ENCODE results near the gene TRPV5. TPM values are rescaled to one million over a fixed set of nuclear protein-coding genes. Genes with fewer than 3 reads are reported as not detected.

The TRPV5 gene
- total and polyA plus RNA-seq, 2 of the 4 experiments (the other 2 are of a cell fraction) = not detected

DNA sequence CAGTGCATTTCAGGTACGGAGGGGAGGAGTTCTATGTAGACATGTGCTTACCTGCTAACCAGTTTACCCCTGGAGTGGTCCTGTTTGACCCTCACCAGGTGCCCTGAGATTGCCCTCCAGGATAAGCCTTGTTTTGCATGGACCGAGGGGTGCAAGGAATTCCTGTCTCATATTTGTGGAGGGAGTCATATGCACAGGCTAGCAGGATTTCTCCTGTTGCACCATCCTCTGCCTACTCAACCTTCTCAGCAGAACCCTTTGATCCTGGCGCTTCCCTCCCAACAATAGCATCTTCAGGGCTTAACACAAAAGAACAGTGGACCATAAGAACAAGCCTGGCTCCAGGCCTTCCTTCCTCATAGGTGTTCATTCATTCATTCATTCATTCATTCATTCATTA lies 55.2 kb downstream of the TRPV5 start:
- TF ChIP-seq, protein P1, sequence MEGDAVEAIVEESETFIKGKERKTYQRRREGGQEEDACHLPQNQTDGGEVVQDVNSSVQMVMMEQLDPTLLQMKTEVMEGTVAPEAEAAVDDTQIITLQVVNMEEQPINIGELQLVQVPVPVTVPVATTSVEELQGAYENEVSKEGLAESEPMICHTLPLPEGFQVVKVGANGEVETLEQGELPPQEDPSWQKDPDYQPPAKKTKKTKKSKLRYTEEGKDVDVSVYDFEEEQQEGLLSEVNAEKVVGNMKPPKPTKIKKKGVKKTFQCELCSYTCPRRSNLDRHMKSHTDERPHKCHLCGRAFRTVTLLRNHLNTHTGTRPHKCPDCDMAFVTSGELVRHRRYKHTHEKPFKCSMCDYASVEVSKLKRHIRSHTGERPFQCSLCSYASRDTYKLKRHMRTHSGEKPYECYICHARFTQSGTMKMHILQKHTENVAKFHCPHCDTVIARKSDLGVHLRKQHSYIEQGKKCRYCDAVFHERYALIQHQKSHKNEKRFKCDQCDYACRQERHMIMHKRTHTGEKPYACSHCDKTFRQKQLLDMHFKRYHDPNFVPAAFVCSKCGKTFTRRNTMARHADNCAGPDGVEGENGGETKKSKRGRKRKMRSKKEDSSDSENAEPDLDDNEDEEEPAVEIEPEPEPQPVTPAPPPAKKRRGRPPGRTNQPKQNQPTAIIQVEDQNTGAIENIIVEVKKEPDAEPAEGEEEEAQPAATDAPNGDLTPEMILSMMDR (conservative IDR thresholded peaks at IDR 0.05; ENCODE audit: low read depth, low read length) = no peak
- TF ChIP-seq POLR2A (IDR thresholded peaks at IDR 0.05; ENCODE audit: low read depth, low read length) (no peak), ELK1 (IDR thresholded peaks at IDR 0.05; ENCODE audit: borderline replicate concordance, low read depth, low read length) (no peak), BHLHE40 (IDR thresholded peaks at IDR 0.05; ENCODE audit: low read depth, low read length) (no peak), MAZ (IDR thresholded peaks at IDR 0.05; ENCODE audit: borderline replicate concordance, low read depth, low read length) (no peak), RAD21 (IDR thresholded peaks at IDR 0.05; ENCODE audit: low read length) (no peak), RFX5 (IDR thresholded peaks at IDR 0.05; ENCODE audit: low read depth, low read length) (no peak), MXI1 (IDR thresholded peaks at IDR 0.05; ENCODE audit: borderline replicate concordance, low read depth, low read length) (no peak), MAFK (IDR thresholded peaks at IDR 0.05; ENCODE audit: low read depth, low read length) (no peak), SMC3 (IDR thresholded peaks at IDR 0.05; ENCODE audit: low read depth, low read length) (no peak), NFE2L2 (IDR thresholded peaks at IDR 0.05; ENCODE audit: low read depth, low read length) (no peak), CEBPB (IDR thresholded peaks at IDR 0.05; ENCODE audit: low read depth, low read length) (no peak), RCOR1 (IDR thresholded peaks at IDR 0.05; ENCODE audit: insufficient replicate concordance, low read length) (no peak), USF2 (IDR thresholded peaks at IDR 0.05; ENCODE audit: low read depth, low read length) (no peak), FOS (IDR thresholded peaks at IDR 0.05; ENCODE audit: low read depth, low read length) (no peak)
- DNase-seq = no peak
- Histone ChIP-seq H3K9me1 (ENCODE audit: insufficient read depth, low read length) (no peaks in the 10 kb centered on the region), H3K9ac (ENCODE audit: low read depth, low read length) (no peak overlapping the region), H4K91ac (ENCODE audit: insufficient read depth, low read depth, low read length) (no peak overlapping the region), H4K5ac (ENCODE audit: low read depth, low read length) (no peak overlapping the region), H3K14ac (replicated peaks; ENCODE audit: low read depth, low read length) (no peak overlapping the region), H3K4me1 (ENCODE audit: control insufficient read depth, insufficient read depth, low read length) (no peaks in the 10 kb centered on the region), H2BK20ac (ENCODE audit: low read depth, low read length) (no peak overlapping the region), H3K27me3 (ENCODE audit: control insufficient read depth, insufficient read depth, low read length) (no peaks in the 10 kb centered on the region), H4K20me1 (ENCODE audit: insufficient read depth, low read length) (no peaks in the 10 kb centered on the region), H3K4me3 (ENCODE audit: insufficient read depth, low read depth, low read length) (no peak overlapping the region), H2AK9ac (replicated peaks; ENCODE audit: low read depth, low read length, poor library complexity) (no peak overlapping the region), H3K18ac (ENCODE audit: low read depth, low read length) (no peak overlapping the region), H3K79me1 (ENCODE audit: low read depth in 1 of 2, low read length in 2 of 2) (no peaks in the 10 kb centered on the region), H2BK15ac (ENCODE audit: low read depth, low read length) (no peak overlapping the region), H2BK5ac (ENCODE audit: low read depth, low read length, poor library complexity, severe bottlenecking) (no peak overlapping the region), H4K8ac (ENCODE audit: low read depth in 2 of 2, low read length in 2 of 2) (no peak overlapping the region), H2AFZ (replicated peaks; ENCODE audit: low read length, poor library complexity) (no peak overlapping the region), H3K4me2 (ENCODE audit: low read depth, low read length) (no peak overlapping the region), H3K56ac (ENCODE audit: extremely low read depth, insufficient read depth, low read length) (no peak overlapping the region), H3K9me3 (ENCODE audit: control insufficient read depth, insufficient read depth, low read length) (no peaks in the 10 kb centered on the region; the same call in 1 of the 2 replicates), H2BK120ac (ENCODE audit: low read depth, low read length) (no peak overlapping the region), H3K4ac (ENCODE audit: low read depth, low read length) (no peak overlapping the region), H3K36me3 (ENCODE audit: control insufficient read depth, insufficient read depth, low read length) (no peaks in the 10 kb centered on the region), H3K23ac (ENCODE audit: low read depth, low read length) (no peak overlapping the region), H2AK5ac (ENCODE audit: low read depth, low read length) (no peak overlapping the region), H3K27ac (ENCODE audit: insufficient read depth, low read length) (no peak overlapping the region)
- dilution Hi-C loops (cut with HindIII; ENCODE audit: low sequenced_read_pairs, unreplicated experiment) = no loop called here
- ChIA-PET CTCF (no interaction called here), POLR2A (ENCODE audit: unreplicated experiment) (no interaction called here)
- in situ Hi-C loops (cut with MboI; ENCODE audit: low sequenced_read_pairs) = no loop called here
- no peak for ATAC-seq (ENCODE audit: low read depth)
- BruUV-seq (replicated peaks) = no TSS peak
- no CpG with 5 or more reads among the region's 3 CpGs for WGBS, 2 experiments (ENCODE audit: extremely low coverage in 2 of 2, insufficient read length in 1 of 2)
- intact Hi-C loops (cut with micrococcal nuclease) = no loop called here
